ENCODE data around the gene RASSF10. TPM values are rescaled to one million over a fixed set of nuclear protein-coding genes. Genes with fewer than 3 reads are reported as not detected.

Gene RASSF10
- total RNA-seq, 3 donors from 2014 or later = 0.57 to 0.67 (median 0.63) TPM

DNA sequence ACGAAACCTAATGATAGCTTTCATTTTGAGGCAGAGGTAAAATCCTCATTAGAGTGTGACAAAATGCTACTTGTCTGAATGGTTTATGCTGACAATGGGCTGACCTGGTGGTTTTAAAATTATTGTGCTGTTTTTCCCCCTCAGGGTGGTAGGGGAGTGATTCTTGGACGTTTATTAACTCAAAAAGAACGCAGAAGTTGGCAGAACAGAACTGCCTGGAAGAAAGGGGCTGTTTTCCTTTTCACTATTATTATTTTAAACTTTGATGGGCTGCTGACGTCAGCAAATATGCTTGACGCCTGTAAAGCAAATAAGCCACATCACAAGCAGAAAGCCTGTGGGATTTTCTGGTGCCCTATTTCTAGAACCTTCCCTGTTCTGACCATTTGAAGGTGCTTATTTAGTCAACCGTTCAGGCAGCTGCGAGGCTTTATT lies 4.0 kb downstream of the RASSF10 start:
- Histone ChIP-seq H3K4me3 (no peak overlapping the region), H3K36me3 (ENCODE audit: low read depth) (no peaks in the 10 kb centered on the region), H3K9me3 (no peaks in the 10 kb centered on the region), H3K4me1 (ENCODE audit: low read depth) (peaks cover 45% of the 10 kb centered on the region)
- DNase-seq (no peak), ATAC-seq (no peak)
- intact Hi-C loops (cut with DNase I, micrococcal nuclease) = no loop called here
- TF ChIP-seq CTCF (IDR thresholded peaks at IDR 0.05) = no peak

DNA sequence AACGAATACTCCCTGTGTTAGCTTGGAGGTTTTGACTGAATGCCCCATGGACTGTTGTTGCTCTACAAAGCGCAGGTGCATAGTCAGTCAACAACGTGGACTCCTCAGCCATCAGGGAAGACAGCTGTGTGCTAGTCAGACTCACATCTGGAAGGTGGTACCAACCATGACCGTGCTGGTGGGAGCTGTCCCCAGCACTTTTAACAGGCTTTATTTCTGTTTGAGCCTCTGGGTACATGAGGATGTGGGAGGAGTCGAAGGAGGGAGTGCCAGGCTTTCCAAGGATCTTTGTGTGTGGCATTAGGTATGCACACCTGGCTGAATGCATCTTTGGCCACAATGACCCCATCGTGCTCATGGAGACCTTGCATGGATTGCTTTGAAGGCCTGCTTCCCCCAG lies 6.6 kb downstream of the RASSF10 start:
- Histone ChIP-seq H3K9me3 (no peaks in the 10 kb centered on the region), H3K4me3 (no peak overlapping the region), H3K4me1 (ENCODE audit: low read depth) (peaks cover 24% of the 10 kb centered on the region), H3K36me3 (ENCODE audit: low read depth) (no peaks in the 10 kb centered on the region)
- peak; percentile 36 for ATAC-seq
- no peak for TF ChIP-seq CTCF (IDR thresholded peaks at IDR 0.05)
- intact Hi-C loops (cut with DNase I, micrococcal nuclease) = no loop called here
- no peak for DNase-seq

GRCh38 chr11:13016415-13016814 lies 7.3 kb downstream of the RASSF10 start:
- ATAC-seq (peak; percentile 86), DNase-seq (peak in 1 of 3 donors; percentile 60)
- H3K4me1 ChIP-seq (ENCODE audit: low read depth) = peaks cover 21% of the 10 kb centered on the region
- no peak overlapping the region for H3K4me3 ChIP-seq
- H3K9me3 ChIP-seq = no peaks in the 10 kb centered on the region
- no peaks in the 10 kb centered on the region for H3K36me3 ChIP-seq (ENCODE audit: low read depth)
- no peak for TF ChIP-seq CTCF (IDR thresholded peaks at IDR 0.05)
- intact Hi-C loops (cut with DNase I, micrococcal nuclease) = no loop called here

- intact Hi-C loops (cut with DNase I, micrococcal nuclease) = no loop called here
- Histone ChIP-seq H3K36me3 (ENCODE audit: low read depth) (no peaks in the 10 kb centered on the region), H3K9me3 (no peaks in the 10 kb centered on the region), H3K4me3 (no peak overlapping the region), H3K4me1 (ENCODE audit: low read depth) (peaks cover 7% of the 10 kb centered on the region)
- TF ChIP-seq CTCF (IDR thresholded peaks at IDR 0.05) = no peak
- DNase-seq (no peak), ATAC-seq (no peak)
Observed at GRCh38 chr11:13019313-13019712, 10.2 kb downstream of the RASSF10 start.

GRCh38 chr11:13023423-13023822 lies 14.3 kb downstream of the RASSF10 start:
- no peak for ATAC-seq

More at GRCh38 chr11:13023423-13023822, 14.3 kb downstream of the RASSF10 start:
- TF ChIP-seq CTCF (IDR thresholded peaks at IDR 0.05) = no peak
- no peak for DNase-seq
- Histone ChIP-seq H3K36me3 (ENCODE audit: low read depth) (no peaks in the 10 kb centered on the region), H3K4me1 (ENCODE audit: low read depth) (no peaks in the 10 kb centered on the region), H3K4me3 (no peak overlapping the region), H3K9me3 (no peaks in the 10 kb centered on the region)
- intact Hi-C loops (cut with DNase I, micrococcal nuclease) = no loop called here

All from mucosa of descending colon (tissue), 3 donors.